Loucy (cell line): ENCODE data around the gene PLCH1.

ENCODE experiments used
- H2AFZ ChIP-seq: fragments of 200-600 bp; sonication (generic); 2 replicates; pipeline ENCODE4 v1.6.0; 2016; ENCODE audit warnings: antibody characterized with exemption, mild to moderate bottlenecking, low read length, moderate library complexity
- H3F3A ChIP-seq: fragments of 200-600 bp; 2 replicates; pipeline ENCODE4 v1.6.0; 2016; ENCODE audit warnings: antibody characterized with exemption, low read depth, mild to moderate bottlenecking
- H3K27me3 ChIP-seq: fragments of 200-600 bp; sonication (generic); 2 replicates; pipeline ENCODE4 v1.6.1; 2014; ENCODE audit warnings: low read length, mild to moderate bottlenecking; ENCODE audit not compliant: insufficient read depth, poor library complexity, severe bottlenecking
- H3K36me3 ChIP-seq: fragments of 200-600 bp; sonication (generic); 2 replicates; pipeline ENCODE4 v1.6.1; 2016; ENCODE audit warnings: low read length; ENCODE audit not compliant: insufficient read depth
- H3K4me1 ChIP-seq: fragments of 200-600 bp; sonication (generic); 2 replicates; pipeline ENCODE4 v1.5.1; 2014; ENCODE audit warnings: low read length, mild to moderate bottlenecking; ENCODE audit not compliant: insufficient read depth, poor library complexity, severe bottlenecking
- H3K4me2 ChIP-seq: fragments of 200-600 bp; sonication (generic); 2 replicates; pipeline ENCODE4 v1.6.0; 2014; ENCODE audit warnings: antibody characterized with exemption, low read length, low read depth, mild to moderate bottlenecking; ENCODE audit not compliant: poor library complexity, severe bottlenecking
- H3K4me3 ChIP-seq: fragments of 200-600 bp; sonication (generic); 2 replicates; pipeline ENCODE4 v1.5.1; 2014; ENCODE audit warnings: low read length, mild to moderate bottlenecking, mixed read lengths; ENCODE audit not compliant: poor library complexity, severe bottlenecking
- H3K79me2 ChIP-seq: fragments of 200-600 bp; sonication (generic); 2 replicates; pipeline ENCODE4 v1.6.1; 2014; ENCODE audit warnings: low read length; ENCODE audit not compliant: insufficient read depth
- H3K9ac ChIP-seq: fragments of 200-600 bp; sonication (generic); 2 replicates; pipeline ENCODE4 v1.6.0; 2014; ENCODE audit warnings: mild to moderate bottlenecking, low read depth, low read length, moderate library complexity; ENCODE audit not compliant: poor library complexity, severe bottlenecking
- H3K9me2 ChIP-seq: fragments of 200-600 bp; sonication (generic); replicated peaks from 2 replicates; pipeline ENCODE4 v1.6.1; 2016; ENCODE audit warnings: low read depth, low read length, mixed read lengths
- H3K9me3 ChIP-seq: fragments of 200-600 bp; sonication (generic); 2 replicates; pipeline ENCODE4 v1.6.1; 2014; ENCODE audit warnings: mild to moderate bottlenecking, antibody characterized with exemption, low read length, low read depth; ENCODE audit not compliant: insufficient read depth
- H4K20me1 ChIP-seq: fragments of 200-600 bp; sonication (generic); 2 replicates; pipeline ENCODE4 v1.6.0; 2014; ENCODE audit warnings: antibody characterized with exemption, low read length, mild to moderate bottlenecking; ENCODE audit not compliant: insufficient read depth, poor library complexity, severe bottlenecking
- EZH2phosphoT487 ChIP-seq: fragments of 200-600 bp; IDR thresholded peaks from 2 replicates; pipeline ENCODE4 v1.6.1; 2018; ENCODE audit warnings: antibody characterized with exemption, mild to moderate bottlenecking, moderate library complexity, borderline replicate concordance
- TF ChIP-seq, protein P1 (sequence below): fragments of 200-600 bp; sonication (generic); conservative IDR thresholded peaks from 2 replicates; pipeline ENCODE4 v1.5.1; 2014; ENCODE audit warnings: mild to moderate bottlenecking, antibody characterized with exemption, low read length

PLCH1 gene

DNA sequence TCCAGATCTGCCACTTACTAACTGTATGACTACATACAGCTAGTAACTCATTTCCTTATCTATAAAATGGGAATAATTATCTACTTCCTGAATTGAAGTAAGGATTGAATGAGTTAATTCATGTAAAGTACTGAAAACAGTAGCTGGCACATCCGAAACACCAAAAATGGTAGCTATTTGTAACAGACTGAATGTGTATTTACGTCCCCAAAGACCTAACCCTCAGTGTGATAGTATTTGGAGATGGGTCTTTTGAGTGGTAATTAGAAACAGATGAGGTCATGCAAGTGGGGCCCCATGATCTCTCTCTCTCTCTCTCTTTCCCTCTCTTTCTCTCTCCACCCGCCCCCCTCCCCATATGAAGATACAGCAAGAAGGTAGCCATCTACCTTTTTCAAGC is 146.2 kb downstream of the PLCH1 start:
- H3K9me2 ChIP-seq = no peaks in the 10 kb centered on the region
- no peaks in the 10 kb centered on the region for H3K79me2 ChIP-seq
- H2AFZ ChIP-seq = no peak overlapping the region
- H3F3A ChIP-seq = no peaks in the 10 kb centered on the region
- H3K4me1 ChIP-seq = peaks cover 21% of the 10 kb centered on the region
- no peak for TF ChIP-seq EZH2phosphoT487
- TF ChIP-seq, protein P1, sequence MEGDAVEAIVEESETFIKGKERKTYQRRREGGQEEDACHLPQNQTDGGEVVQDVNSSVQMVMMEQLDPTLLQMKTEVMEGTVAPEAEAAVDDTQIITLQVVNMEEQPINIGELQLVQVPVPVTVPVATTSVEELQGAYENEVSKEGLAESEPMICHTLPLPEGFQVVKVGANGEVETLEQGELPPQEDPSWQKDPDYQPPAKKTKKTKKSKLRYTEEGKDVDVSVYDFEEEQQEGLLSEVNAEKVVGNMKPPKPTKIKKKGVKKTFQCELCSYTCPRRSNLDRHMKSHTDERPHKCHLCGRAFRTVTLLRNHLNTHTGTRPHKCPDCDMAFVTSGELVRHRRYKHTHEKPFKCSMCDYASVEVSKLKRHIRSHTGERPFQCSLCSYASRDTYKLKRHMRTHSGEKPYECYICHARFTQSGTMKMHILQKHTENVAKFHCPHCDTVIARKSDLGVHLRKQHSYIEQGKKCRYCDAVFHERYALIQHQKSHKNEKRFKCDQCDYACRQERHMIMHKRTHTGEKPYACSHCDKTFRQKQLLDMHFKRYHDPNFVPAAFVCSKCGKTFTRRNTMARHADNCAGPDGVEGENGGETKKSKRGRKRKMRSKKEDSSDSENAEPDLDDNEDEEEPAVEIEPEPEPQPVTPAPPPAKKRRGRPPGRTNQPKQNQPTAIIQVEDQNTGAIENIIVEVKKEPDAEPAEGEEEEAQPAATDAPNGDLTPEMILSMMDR = no peak
- H3K9me3 ChIP-seq = no peaks in the 10 kb centered on the region
- H3K4me2 ChIP-seq = no peak overlapping the region
- no peak overlapping the region for H3K9ac ChIP-seq
- no peaks in the 10 kb centered on the region for H3K36me3 ChIP-seq
- no peaks in the 10 kb centered on the region for H3K27me3 ChIP-seq
- H4K20me1 ChIP-seq = no peaks in the 10 kb centered on the region
- no peak overlapping the region for H3K4me3 ChIP-seq

DNA sequence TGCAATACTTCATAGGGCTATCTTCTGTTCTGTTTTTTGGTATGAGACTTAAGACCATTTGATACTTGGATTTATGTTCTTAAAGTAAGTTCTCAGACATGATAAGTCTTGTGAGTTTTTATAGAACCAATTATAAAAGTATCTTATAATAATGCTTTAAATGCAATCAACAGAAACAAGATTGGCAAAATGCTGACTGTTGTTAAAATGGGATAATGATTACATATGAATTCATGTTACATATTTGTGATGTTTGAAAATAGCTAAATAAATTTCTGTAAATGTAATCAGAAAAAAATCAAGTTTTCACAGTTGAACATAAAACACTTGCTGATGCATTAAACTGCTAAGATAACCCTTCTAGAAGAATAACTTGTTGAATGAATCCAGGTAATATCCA is 148.3 kb downstream of the PLCH1 start:
- Histone ChIP-seq H3K27me3 (no peaks in the 10 kb centered on the region), H3K9ac (no peak overlapping the region), H3K9me2 (no peaks in the 10 kb centered on the region), H3F3A (no peaks in the 10 kb centered on the region), H3K4me2 (no peak overlapping the region), H2AFZ (no peak overlapping the region), H4K20me1 (no peaks in the 10 kb centered on the region), H3K4me1 (peaks cover 2% of the 10 kb centered on the region), H3K36me3 (no peaks in the 10 kb centered on the region), H3K79me2 (no peaks in the 10 kb centered on the region), H3K4me3 (no peak overlapping the region), H3K9me3 (no peaks in the 10 kb centered on the region)
- TF ChIP-seq EZH2phosphoT487 = no peak
- TF ChIP-seq, protein P1 = no peak

DNA sequence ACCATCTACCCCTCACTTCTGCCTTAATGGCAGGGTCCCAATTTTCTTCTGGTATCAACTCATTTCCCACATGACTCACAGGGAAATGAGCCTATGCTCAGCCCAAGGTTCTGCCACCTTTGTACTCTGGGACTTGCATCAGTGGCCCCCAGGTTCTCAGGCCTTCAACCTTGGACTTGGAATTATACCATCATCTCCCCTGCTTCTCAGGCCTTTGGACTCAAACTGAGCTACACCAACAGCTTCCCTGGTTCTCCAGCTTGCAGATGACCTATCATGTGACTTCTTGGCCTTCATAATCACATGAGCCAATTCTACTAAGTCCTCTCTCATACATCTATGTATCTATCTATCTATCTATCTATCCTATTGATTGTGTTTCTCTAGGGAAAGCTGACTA is 149.5 kb downstream of the PLCH1 start:
- H3K36me3 ChIP-seq = no peaks in the 10 kb centered on the region
- H3K9ac ChIP-seq = no peak overlapping the region
- H2AFZ ChIP-seq = no peak overlapping the region
- H3K4me1 ChIP-seq = no peaks in the 10 kb centered on the region
- no peaks in the 10 kb centered on the region for H3F3A ChIP-seq
- H3K79me2 ChIP-seq = no peaks in the 10 kb centered on the region
- TF ChIP-seq, protein P1 = no peak
- TF ChIP-seq EZH2phosphoT487 = no peak
- H3K9me3 ChIP-seq = no peaks in the 10 kb centered on the region
- H3K9me2 ChIP-seq = no peaks in the 10 kb centered on the region
- no peaks in the 10 kb centered on the region for H4K20me1 ChIP-seq
- no peaks in the 10 kb centered on the region for H3K27me3 ChIP-seq
- H3K4me2 ChIP-seq = no peak overlapping the region
- no peak overlapping the region for H3K4me3 ChIP-seq
